ENCODE data around the gene SCN9A.
A peak's percentile ranks its signal among the peaks of the same experiment; 100 is the strongest.
"Not testable (repeated sequence)": the region's sequence is repeated elsewhere in the genome, so short reads cannot be mapped to it uniquely, and the experiment has no call there.

The SCN9A gene

GRCh38 chr2:166375736-166376487, at the start of gene SCN9A:
Gene SCN9A (minus strand): TSS chr2:166375944. CDS start chr2:166311756, 64,188 bp downstream.
- peak; percentile 91 for DNase-seq (ENCODE audit: low spot score)

DNA sequence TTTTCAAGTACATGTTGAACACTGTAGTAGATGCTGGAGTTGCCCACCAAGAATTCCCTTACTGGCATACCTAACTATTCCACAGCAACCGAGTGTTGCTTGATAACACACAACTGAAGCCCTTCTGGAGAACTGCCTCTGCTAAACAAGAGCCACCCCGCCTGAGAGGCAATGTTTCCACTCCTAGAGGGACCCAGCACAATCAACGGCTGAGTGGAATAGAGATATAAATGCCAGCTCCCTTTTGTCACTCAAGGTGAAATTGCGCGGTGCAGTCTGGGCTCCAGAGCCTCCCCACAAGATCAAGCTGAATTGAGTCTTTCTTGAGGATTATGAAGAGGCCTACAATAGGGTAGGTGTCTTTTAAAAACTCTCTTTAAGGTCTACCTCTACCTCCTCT, 49.1 kb upstream of the SCN9A start:
- no peak for DNase-seq (ENCODE audit: low spot score)

GRCh38 chr2:166419616-166419934, 43.8 kb upstream of the SCN9A start:
- DNase-seq (ENCODE audit: low spot score): no peak

- DNase-seq (ENCODE audit: low spot score): no peak
These were observed 43.3 kb upstream of the SCN9A start for GRCh38 chr2:166418853-166419615.

DNA sequence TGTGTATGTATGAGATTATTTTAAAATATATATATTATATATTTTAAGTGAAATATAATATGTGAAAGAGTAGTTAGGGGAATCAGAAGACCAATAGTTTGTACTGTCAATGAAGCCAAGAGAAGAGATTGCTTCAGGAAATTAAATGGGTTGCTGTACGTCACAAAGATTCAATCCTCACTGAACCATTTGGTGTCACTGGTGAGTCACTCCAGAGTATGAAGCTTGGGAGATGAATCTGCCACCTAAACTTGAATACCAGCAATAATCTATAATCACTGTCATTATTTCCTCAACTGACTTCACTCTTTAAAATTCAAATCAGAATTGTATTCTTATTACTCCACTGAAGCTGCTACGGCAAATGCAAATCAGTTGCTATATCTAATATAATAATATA, 41.9 kb upstream of the SCN9A start:
- DNase-seq (ENCODE audit: low spot score): no peak

- no peak for DNase-seq (ENCODE audit: low spot score)
These were observed 37.5 kb upstream of the SCN9A start for GRCh38 chr2:166413255-166413654.

GRCh38 chr2:166411473-166412230, 35.9 kb upstream of the SCN9A start:
- DNase-seq (ENCODE audit: low spot score): no peak

DNA sequence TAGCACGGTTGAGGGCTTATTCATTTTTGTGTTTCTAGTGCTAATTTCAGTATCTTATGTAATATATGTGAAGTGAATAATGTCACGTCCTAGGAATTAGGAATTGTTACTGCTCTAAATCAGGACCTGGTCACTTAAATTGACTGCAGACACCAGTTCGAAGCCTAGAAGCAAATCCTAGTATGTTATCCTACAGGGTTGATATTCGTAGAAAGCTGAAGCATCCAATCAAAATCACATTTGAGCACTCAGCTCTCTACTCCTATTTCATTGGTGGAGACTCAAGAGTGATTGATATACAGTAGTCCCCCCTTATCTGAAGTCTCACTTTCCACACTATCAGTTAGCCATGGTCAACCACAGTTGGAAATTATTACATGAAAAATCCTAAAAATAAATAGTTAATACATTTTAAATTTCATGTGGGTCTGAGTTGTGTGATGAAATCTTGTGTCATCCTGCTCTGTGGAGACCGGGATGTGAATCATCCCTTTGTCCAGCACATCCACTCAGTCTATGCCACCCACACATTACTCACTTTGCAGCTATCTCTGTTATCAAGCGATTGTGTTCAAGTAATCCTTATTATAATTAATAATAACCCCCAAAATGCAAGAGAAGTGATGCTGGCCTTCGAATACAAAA, 35.2 kb upstream of the SCN9A start:
- no peak for DNase-seq (ENCODE audit: low spot score)

DNA sequence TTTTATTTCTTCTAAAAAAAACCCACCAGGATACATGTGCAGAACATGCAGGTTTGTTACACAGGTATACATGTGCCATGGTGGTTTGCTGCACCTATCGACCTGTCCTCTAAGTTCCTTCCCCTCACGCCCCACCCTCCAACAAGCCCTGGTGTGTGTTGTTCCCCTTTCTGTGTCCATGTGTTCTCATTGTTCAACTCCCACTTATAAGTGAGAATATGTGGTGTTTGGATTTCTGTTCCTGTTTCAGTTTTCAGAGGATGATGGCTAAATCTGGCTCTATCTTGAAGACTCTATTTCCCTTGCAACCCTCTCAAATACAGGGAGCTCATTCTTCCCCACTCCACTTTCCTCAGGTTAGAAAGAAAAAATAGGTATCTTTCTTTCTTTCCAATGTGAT, 32.0 kb upstream of the SCN9A start:
- not testable (repeated sequence) for DNase-seq (ENCODE audit: low spot score)

DNA sequence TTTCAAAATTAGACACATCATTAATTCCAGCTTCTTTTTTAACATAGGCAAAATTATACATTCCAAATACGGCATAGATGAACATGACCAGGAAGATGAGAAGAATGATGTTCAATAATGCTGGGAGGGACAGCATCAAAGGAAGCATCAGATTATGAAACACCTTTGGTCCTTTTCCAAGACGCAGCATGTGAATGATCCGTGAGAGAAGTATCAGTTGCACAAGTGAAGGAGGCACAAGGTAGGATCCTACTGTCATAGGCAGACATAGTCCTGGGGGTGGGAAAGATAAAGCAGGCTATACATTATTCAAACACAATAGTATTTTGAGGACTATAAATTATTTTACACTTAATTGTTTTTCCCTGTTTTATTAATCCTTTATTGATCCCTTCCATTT, 30.6 kb upstream of the SCN9A start:
- no peak for DNase-seq (ENCODE audit: low spot score)

GRCh38 chr2:166405569-166405926, 29.8 kb upstream of the SCN9A start:
- DNase-seq (ENCODE audit: low spot score): no peak

- no peak for DNase-seq (ENCODE audit: low spot score)
These were observed 29.3 kb upstream of the SCN9A start for GRCh38 chr2:166404831-166405568.

DNA sequence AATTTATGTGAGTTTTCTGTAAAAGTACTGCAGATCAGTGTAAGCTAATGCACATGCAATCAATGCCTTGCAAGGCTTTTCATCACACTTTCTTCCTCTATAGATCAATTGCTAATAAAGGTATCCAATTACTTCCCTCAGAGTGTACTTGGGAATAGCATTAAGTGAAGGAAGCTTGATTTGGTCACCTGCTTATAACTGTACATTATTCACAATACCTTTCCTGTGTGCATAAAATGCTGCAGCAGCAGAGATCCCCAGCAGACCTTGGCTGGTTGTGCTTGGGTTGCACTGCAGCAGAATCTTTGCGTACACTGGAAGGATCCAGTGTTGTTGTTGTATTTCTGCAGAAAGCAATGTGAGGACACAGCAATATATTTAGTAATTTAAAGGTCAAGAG, 18.5 kb upstream of the SCN9A start:
- no peak for DNase-seq (ENCODE audit: low spot score)

GRCh38 chr2:166393008-166393407, 17.3 kb upstream of the SCN9A start:
- no peak for DNase-seq (ENCODE audit: low spot score)

DNA sequence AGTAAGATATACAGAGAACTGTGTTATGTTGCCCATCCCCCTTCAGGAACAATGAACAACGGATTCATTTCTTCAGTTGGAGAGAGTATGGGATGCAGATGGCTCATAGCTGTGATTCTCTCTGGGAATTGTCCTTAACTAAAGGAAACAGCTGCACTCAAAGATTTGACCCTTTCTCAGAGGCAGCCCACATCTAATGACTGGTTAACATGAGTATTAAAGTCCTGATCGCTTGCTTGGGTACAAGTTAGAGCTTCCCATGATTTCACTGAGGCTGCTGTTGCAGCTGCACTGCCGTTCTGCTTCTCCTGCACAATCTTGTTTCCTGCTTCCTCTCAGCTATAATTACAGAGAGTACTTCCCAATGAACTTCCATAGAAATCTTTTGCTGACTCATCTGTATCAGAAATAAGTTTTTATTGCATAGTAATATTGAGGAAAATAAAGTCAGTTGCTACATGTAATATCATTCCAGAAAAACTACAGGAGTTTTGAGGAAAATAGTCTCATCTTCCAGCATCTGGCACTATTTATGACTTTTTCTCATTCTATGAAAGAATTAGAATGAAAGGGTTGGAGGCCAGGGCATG, 12.8 kb upstream of the SCN9A start:
- DNase-seq (ENCODE audit: low spot score): no peak

- DNase-seq (ENCODE audit: low spot score): no peak
These were observed 9.6 kb upstream of the SCN9A start for GRCh38 chr2:166385313-166385712.

- DNase-seq (ENCODE audit: low spot score): no peak
These were observed 9.0 kb upstream of the SCN9A start for GRCh38 chr2:166384774-166385173.

GRCh38 chr2:166382448-166382847, 6.7 kb upstream of the SCN9A start:
- DNase-seq (ENCODE audit: low spot score): no peak

GRCh38 chr2:166380615-166381014, 4.9 kb upstream of the SCN9A start:
- no peak for DNase-seq (ENCODE audit: low spot score)

DNA sequence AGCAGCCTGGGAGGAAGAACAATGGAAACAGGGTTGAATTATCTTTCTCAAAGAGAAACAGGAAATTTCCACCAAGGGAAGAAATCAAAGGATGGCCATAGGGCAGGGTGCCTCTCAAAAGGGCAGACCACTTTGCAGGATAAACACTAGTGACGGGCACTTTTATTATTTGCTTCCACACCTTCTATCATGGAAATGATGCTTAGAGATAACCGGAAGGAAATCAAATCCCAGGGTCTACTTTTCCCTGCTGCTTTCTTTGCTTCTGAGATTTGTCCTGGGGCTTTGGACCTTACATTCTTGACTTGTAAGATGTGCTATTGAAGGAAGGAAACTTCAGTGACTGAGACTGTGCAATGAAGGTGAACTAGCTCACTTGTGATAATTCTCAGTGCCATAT, 1.1 kb upstream of the SCN9A start:
- no peak for DNase-seq (ENCODE audit: low spot score)

GRCh38 chr2:166376488-166376828, 714 bp upstream of the SCN9A start:
- DNase-seq (ENCODE audit: low spot score): no peak
